Activated naive CD4-positive, alpha-beta T cell treated with Interleukin-2 at 50 U/mL for 16 hours (primary cell): Measurements from ENCODE around the gene MSANTD3.

Experiments used
- DNase-seq: peaks from one replicate; pipeline ENCODE4 v3.0.0-alpha.2; 2020

Gene MSANTD3

DNA sequence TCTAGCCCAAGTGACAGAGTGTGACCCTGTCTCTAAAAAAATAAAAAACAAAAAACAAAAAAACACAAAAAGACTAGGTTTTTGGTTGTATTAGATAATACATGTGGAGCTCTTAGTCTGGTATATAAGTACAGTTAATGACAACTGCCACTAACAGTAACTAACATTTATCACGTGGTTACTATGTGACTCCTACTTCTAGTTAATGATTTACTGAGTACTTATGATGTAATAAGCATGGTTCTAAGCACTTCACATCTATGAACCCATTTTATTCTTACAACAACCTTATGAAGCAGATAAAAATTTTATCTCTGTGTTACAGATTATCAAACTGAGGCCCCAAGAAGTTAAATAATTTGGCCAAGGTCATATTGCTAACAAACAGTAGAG lies 39.9 kb downstream of the MSANTD3 start:
- no peak for DNase-seq

DNA sequence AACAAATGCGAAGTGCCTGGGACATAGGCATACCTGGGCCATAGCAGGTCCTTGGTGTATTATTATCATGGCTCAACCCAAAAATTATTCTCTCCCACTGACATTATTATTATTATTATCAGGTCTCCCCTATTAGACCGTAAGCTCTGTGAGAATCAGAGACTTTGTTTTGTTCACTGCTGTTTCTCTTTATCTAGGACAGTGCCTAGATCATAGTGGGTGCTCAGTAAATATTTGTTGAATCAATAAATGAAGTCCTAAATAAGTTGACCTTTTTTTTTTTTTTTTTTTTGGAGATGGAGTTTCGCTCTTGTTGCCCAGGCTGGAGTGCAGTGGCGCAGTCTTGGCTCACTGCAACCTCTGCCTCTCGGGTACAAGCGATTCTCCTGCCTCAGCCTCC lies 41.1 kb downstream of the MSANTD3 start:
- no peak for DNase-seq

DNA sequence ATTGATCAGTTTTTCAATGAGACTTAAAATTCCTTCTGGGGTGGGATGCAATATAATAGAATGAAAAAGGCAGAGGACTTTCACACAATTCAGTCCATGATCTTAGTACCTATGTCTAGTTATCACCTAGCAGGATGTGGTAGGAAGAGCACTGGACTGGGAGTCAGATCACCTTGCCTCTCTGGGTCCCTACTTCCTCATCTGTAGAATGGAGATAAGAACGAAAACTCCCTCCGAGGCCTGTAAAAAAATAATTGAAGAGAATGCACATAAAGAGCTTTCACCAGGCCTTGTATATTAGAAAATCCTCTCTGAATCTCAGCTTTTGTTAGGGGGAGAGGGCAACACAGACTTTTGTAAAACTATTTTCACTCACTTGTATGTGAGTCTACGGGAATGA lies 45.3 kb downstream of the MSANTD3 start:
- no peak for DNase-seq

DNA sequence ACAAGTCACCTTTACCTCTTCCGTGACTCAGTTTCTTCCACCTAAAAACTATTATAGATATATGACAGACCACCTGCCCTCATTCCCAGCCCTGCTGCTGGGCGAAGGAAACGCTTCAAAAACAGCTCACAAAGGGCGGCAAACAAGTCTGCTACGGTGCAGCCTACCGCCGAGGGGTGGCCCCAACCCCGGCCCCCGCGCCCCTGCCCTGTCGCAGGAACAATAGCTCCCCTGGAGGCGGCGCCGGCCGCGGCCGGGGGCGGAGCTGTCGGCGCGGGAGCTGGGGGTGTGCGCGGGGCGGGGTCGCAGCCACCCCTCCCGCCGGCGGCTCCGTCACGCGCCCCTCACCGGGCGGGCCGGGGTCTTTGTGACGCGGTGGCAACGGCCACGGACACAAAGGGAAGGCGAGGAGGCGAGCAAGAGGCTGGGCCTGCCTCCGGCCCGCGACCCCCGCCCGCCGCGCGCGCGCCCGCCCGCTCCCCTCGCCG lies 45.9 kb downstream of the MSANTD3 start, which contains the start of gene TMEFF1:
TMEFF1 (plus strand) TSS at position 362 of the 488 bp plus-strand sequence. CDS start 396 bp downstream, outside the sequence.
- peak; percentile 41 for DNase-seq

DNA sequence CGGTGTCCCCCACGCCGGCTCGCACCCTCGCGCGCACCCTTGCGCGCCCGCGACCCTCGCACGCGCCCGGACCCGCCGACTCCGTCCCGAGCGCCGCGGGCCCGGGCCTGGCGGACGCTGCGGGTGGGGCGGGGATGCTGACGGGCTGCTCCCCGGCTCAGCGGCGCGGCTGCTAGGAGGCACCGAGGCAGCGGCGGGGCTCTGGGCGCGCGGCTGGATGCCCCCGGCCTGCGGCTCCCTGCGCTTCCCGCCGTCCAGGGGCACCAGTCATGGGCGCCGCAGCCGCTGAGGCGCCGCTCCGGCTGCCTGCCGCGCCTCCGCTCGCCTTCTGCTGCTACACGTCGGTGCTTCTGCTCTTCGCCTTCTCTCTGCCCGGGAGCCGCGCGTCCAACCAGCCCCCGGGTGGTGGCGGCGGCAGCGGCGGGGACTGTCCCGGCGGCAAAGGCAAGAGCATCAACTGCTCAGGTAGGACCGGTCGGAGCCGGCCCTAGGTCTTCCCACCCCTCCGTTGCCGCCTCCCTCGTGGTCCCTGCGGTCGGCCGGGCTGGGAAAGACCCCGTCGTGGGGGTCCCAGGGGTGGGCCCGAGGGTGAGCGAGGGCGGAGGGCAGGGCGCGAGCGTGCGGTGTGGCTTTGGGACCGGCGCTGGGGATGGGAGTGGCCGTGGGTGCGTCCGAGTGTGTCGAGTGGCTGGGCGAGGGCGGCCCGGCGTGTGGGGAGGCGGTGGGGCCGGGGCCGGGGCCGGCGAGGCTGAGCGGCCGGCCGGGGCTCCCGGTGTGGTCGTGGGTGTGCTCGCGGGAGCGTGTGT lies 46.5 kb downstream of the MSANTD3 start:
- peak; percentile 21 for DNase-seq

DNA sequence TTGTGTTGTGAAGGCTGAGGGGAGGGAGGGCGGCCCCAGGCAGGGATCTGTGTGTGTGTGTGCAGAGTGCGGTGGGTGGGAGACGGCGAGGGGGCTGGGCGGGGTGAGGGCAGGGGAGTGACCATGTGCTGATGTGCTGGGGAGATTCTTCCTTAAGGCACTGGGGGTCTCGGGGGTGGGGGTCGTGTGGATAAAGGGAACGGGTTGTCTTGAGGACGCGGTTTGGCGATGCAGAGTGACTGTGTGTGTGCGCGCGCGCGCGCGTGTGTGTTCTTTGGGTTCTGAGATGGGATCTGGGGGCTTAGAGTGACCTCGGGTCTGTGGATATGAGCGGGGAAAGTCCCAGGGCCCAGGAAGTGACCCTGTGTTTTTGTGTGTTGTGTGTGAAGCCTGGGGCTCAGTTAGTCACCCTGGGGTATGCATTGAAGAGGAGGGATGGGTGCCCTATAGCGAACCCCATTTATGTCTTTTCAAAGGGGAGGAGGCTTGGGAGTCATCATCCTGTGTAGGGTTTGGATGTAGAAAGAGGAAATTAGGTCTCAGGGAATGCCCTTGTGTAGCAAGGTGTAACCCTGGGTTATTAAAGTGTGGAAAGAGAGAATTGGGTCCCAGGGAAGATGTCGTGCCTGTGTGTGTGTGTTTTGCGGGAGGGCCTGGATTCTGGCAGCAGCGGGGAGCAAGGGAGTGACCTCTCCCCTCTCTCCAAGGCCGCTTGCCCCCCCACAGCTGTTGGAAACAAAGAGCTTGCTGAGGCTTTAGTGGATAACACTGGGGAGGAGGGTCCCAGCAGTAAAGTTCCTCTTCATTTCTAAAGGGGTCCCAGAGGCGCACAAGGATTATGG lies 47.4 kb downstream of the MSANTD3 start:
- DNase-seq, result no peak

DNA sequence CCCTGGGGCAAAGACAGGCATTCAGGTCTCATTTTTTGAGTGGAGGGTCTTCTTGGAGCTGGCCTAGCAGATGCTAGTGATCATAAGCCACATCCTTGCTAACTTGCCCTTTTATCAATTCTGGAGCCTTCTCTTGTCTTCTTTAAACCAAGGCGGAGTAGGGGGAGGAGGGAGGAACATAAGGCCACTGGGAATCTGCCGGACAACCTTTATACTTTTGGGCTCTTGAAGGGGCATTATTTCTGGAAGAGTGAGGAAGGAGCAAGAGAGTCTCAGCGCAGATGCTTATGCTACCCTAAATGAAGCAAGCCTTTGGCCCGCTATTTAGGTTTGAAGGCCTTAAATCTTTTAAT lies 48.0 kb downstream of the MSANTD3 start:
- DNase-seq, result no peak

DNA sequence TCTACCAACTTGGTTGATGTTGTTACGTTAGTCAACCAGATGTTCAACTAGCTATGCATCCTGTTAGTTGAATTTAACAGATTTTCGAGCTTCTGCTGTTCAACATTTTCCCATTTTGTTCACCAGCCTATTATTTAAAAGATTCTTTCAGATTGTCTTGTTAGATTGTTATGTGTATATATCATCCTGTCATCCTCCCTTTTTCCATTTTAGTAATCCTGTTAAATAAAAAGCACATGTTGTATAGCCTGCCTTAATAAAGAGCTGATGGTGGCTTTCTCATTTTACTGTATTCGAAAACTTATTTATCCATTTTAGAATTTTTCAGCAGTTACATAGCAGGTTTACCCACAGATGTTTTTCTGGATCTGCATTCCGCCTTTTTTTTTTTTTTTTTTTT lies 50.3 kb downstream of the MSANTD3 start:
- no peak for DNase-seq

DNA sequence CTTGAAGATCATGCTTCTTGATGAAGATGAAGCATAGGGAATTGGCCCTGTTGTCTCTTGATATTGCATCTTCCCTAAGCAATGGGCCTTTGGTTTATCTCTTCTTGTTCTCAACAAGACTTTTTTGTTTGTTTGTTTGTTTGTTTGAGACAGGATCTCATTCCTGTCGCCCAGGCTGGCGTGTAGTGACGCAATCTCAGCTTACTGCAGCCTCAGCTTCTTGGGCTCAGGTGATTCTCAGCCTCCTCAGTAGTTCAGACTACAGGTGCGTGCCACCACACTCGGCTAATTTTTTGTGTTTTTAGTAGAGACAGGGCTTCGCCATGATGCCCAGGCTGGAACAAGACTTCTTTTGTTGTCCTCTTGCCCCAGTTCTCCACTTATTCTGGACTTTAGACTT lies 51.2 kb downstream of the MSANTD3 start:
- no peak for DNase-seq

DNA sequence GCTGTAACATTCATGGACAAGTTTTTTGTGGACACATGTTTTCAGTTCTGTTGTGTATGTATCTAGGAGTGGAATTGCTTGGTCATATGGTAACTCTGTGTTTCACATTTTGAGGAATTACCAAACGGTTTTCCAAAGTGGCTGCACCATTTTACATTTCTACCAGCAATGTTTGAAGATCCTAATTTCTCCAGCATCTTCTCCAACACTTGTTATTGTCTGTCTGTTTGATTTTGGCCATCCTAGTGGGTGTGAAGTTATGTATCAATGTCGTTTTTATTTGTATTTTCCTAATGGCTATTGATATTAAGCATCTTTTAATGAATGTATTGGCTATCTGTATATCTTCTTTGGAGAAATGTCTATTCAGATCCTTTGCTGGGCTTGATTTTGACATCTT lies 52.9 kb downstream of the MSANTD3 start:
- no peak for DNase-seq

DNA sequence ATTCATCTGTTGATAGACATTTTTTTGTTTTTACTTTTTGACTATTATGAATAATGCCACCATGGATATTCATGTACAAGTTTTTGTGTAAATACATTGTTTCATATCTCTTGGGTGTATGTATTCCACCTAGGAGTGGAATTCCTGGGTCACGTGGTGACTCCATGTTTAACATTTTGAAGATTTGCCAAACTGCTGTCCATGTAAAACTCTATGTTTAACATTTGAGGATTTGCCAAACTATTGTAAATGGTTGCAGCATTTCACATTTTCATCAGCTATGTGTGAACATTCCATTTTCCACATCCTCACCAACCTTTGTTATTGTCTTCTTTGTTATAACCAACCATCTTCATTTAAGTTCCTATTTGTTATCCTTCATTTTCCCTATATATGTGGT lies 58.3 kb downstream of the MSANTD3 start:
- DNase-seq, result no peak

DNA sequence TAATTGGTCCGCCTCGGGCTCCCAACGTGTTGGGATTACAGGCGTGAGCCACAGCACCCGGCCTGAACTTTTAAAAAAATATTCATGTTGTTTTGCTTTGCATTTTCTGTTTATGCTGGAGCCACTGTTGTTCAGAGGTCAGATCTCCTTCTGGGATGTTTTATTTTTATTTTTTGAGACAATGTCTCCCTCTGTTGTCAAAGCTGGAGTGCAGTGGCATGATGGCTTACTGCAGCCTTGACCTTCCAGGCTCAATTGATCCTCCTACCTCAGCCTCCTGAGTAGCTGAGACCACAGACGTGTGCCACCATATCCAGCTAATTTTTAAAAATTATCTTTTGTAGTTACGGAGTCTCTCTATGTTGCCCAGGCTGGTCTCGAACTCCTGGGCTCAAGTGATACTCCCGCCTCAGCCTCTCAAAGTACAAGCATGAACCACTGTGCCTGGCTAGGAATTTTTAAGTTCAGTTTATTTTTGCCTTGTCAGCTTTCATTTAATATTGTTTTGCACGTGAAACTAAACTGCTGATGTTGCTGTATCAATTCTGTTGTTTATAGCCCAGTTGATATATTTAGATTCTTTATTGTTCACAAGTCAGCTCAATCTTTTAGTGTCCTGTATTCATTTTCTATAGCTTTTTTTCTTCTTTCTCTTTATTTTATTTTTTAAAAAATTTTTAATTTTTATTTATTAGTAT lies 59.7 kb downstream of the MSANTD3 start:
- no peak for DNase-seq

DNA sequence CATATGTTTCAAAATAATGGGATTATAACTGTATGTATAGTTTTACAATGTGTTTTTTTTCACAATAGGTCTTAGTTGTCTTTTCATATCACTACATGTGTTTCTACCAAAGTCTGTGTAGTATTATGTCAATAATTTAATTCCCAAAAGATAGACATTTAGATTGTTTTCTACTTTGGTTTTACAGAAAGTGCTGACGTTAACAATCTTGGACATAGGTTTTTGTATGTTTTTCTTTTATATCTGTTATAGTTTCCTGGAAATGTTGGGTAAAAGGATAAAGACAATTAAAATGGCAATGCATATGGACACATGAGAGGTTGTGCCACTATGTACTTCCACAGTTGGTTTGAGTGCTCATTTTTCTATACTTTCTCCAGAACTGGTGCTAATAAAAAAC lies 61.2 kb downstream of the MSANTD3 start:
- DNase-seq, result no peak

DNA sequence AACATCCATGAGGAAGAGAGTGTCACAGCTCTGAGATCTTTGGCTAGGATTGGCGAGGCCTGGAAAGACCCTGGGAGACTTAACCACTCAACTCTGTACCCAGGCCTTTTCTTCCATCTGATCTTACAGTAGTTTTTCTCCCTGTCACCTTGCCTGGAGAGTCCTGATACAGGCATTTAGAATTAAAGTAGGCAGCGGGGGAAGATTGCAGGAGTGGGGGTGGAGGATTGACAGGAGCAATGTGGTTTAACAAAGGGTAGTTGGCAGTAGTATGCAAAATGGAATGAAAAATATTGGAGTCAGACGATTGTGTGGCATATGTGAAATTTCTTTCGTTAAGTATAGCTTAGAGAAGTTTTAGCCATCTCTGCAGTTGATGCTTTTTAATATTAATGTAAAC lies 62.9 kb downstream of the MSANTD3 start:
- DNase-seq, result no peak

DNA sequence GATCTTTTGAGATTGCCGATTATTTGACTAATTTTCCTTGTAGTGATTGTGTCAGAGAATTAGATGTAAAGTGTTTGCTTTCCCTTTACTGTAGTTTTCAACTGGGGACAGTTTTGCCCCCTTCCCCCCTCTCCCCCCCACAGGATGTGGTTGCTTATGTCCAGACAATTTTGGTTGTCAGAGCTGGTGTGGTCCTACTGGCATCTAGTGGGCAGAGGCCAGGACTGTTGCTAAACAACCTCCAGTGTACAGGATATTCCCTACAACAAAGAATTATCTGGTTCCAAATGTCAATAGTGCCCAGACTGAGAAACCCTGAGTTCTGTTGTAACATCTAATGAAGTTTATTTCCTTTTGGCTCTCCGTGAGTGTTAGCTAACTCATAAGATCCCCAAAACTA lies 66.0 kb downstream of the MSANTD3 start:
- DNase-seq, result no peak

DNA sequence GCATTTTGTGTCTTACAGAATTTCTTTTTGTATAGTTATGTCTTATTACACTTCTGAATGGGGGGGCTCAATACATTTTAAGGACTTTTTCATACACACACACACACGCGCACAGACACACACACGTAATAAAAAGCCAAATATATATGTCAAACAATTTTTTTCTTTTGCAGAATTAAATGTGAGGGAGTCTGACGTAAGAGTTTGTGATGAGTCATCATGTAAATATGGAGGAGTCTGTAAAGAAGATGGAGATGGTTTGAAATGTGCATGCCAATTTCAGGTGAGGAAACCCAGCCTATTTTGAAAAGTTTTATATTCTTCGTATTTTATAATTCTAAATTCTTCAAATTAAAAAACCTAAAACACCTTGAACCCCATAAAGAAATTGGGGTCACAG lies 71.6 kb downstream of the MSANTD3 start:
- no peak for DNase-seq

DNA sequence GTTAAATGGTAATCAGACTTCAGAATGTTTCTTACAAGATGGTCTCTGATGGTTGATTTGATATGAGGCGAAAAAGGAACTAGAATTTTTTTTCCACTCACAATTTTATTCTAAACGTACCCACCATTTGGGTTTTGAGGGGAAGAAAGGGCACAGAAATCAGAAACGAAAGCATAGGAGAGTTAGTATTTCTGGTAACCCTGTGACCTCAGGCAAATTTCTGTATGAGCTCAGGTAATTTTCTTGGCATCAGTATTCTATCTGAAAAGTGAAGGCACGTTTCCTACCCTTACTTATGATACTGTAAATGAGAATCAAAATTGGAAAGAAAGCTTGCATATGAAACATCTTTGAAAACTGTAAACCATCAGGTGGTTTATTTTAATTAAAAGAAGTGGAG lies 72.5 kb downstream of the MSANTD3 start:
- DNase-seq, result no peak

DNA sequence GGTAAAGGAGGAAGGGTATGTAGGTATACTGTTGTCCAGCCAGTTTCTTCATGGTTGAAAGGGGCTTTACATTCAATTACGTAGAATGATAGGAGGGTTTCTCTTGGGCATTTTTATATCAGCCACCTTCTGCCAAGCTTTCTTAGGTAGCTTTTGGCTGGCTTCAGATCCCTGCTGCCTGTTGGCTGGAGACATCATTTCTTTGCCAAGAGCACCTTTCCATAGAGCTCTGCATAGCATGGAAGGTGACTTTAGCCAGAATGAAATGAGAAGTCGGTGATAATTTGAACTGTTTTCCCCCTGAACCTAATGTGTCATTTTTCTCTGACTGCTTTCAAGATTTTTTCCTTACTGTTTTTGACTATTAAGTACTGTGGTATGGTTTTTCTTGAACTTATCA lies 72.9 kb downstream of the MSANTD3 start:
- no peak for DNase-seq
